ENCODE measurements around the gene CFHR1.
"Not testable (repeated sequence)": the region's sequence is repeated elsewhere in the genome, so short reads cannot be mapped to it uniquely, and the experiment has no call there.

CFHR1 gene

GRCh38 chr1:196779093-196779492 lies 40.4 kb upstream of the CFHR1 start:
- ATAC-seq (ENCODE audit: low read depth) (no peak), DNase-seq (ENCODE audit: low spot score) (no peak)
- no peaks in the 10 kb centered on the region for H3K27me3 ChIP-seq (ENCODE audit: insufficient read depth, poor library complexity, severe bottlenecking)
- H3K4me3 ChIP-seq (ENCODE audit: severe bottlenecking), result no peak overlapping the region
- H3K4me1 ChIP-seq (ENCODE audit: insufficient read depth, poor library complexity, severe bottlenecking), result no peaks in the 10 kb centered on the region
- no peaks in the 10 kb centered on the region for H3K36me3 ChIP-seq (ENCODE audit: low read depth)
- H3K27ac ChIP-seq (ENCODE audit: poor library complexity, severe bottlenecking), result no peak overlapping the region
- H3K9me3 ChIP-seq (ENCODE audit: severe bottlenecking), result no peaks in the 10 kb centered on the region
- TF ChIP-seq CTCF (IDR thresholded peaks at IDR 0.05; ENCODE audit: poor library complexity, severe bottlenecking), result no peak

- DNase-seq (ENCODE audit: low spot score); H3K36me3 ChIP-seq (ENCODE audit: low read depth); H3K27ac ChIP-seq (ENCODE audit: poor library complexity, severe bottlenecking); H3K4me1 ChIP-seq (ENCODE audit: insufficient read depth, poor library complexity, severe bottlenecking); H3K4me3 ChIP-seq (ENCODE audit: severe bottlenecking); H3K27me3 ChIP-seq (ENCODE audit: insufficient read depth, poor library complexity, severe bottlenecking); H3K9me3 ChIP-seq (ENCODE audit: severe bottlenecking); ATAC-seq (ENCODE audit: low read depth): not testable (repeated sequence)
These were observed 28.3 kb upstream of the CFHR1 start for GRCh38 chr1:196791252-196791651.

GRCh38 chr1:196794103-196794502 lies 25.4 kb upstream of the CFHR1 start:
- H3K27me3 ChIP-seq (ENCODE audit: insufficient read depth, poor library complexity, severe bottlenecking); H3K36me3 ChIP-seq (ENCODE audit: low read depth); ATAC-seq (ENCODE audit: low read depth); H3K4me3 ChIP-seq (ENCODE audit: severe bottlenecking); H3K4me1 ChIP-seq (ENCODE audit: insufficient read depth, poor library complexity, severe bottlenecking); DNase-seq (ENCODE audit: low spot score); H3K27ac ChIP-seq (ENCODE audit: poor library complexity, severe bottlenecking); H3K9me3 ChIP-seq (ENCODE audit: severe bottlenecking): not testable (repeated sequence)

GRCh38 chr1:196797891-196798290 lies 21.6 kb upstream of the CFHR1 start:
- H3K4me1 ChIP-seq (ENCODE audit: insufficient read depth, poor library complexity, severe bottlenecking), result no peaks in the 10 kb centered on the region
- H3K4me3 ChIP-seq (ENCODE audit: severe bottlenecking), result no peak overlapping the region
- H3K27ac ChIP-seq (ENCODE audit: poor library complexity, severe bottlenecking), result no peak overlapping the region
- TF ChIP-seq CTCF (IDR thresholded peaks at IDR 0.05; ENCODE audit: poor library complexity, severe bottlenecking), result no peak
- H3K9me3 ChIP-seq (ENCODE audit: severe bottlenecking), result no peaks in the 10 kb centered on the region
- H3K27me3 ChIP-seq (ENCODE audit: insufficient read depth, poor library complexity, severe bottlenecking), result no peaks in the 10 kb centered on the region
- ATAC-seq (ENCODE audit: low read depth), result no peak
- H3K36me3 ChIP-seq (ENCODE audit: low read depth), result no peaks in the 10 kb centered on the region
- no peak for DNase-seq (ENCODE audit: low spot score)

GRCh38 chr1:196801920-196802319 lies 17.6 kb upstream of the CFHR1 start:
- H3K4me1 ChIP-seq (ENCODE audit: insufficient read depth, poor library complexity, severe bottlenecking); H3K4me3 ChIP-seq (ENCODE audit: severe bottlenecking); H3K27ac ChIP-seq (ENCODE audit: poor library complexity, severe bottlenecking); ATAC-seq (ENCODE audit: low read depth); DNase-seq (ENCODE audit: low spot score); H3K36me3 ChIP-seq (ENCODE audit: low read depth); H3K27me3 ChIP-seq (ENCODE audit: insufficient read depth, poor library complexity, severe bottlenecking); H3K9me3 ChIP-seq (ENCODE audit: severe bottlenecking): not testable (repeated sequence)

GRCh38 chr1:196808529-196809235 lies 10.8 kb upstream of the CFHR1 start:
- no peak for ATAC-seq (ENCODE audit: low read depth)
- H3K4me3 ChIP-seq (ENCODE audit: severe bottlenecking), result no peak overlapping the region
- H3K27ac ChIP-seq (ENCODE audit: poor library complexity, severe bottlenecking), result no peak overlapping the region
- no peaks in the 10 kb centered on the region for H3K27me3 ChIP-seq (ENCODE audit: insufficient read depth, poor library complexity, severe bottlenecking)
- TF ChIP-seq CTCF (IDR thresholded peaks at IDR 0.05; ENCODE audit: poor library complexity, severe bottlenecking), result no peak
- no peak for DNase-seq (ENCODE audit: low spot score)
- H3K36me3 ChIP-seq (ENCODE audit: low read depth), result no peaks in the 10 kb centered on the region
- H3K9me3 ChIP-seq (ENCODE audit: severe bottlenecking), result no peaks in the 10 kb centered on the region
- H3K4me1 ChIP-seq (ENCODE audit: insufficient read depth, poor library complexity, severe bottlenecking), result no peaks in the 10 kb centered on the region

GRCh38 chr1:196817442-196817841 lies 2.1 kb upstream of the CFHR1 start:
- ATAC-seq (ENCODE audit: low read depth); H3K27me3 ChIP-seq (ENCODE audit: insufficient read depth, poor library complexity, severe bottlenecking); H3K36me3 ChIP-seq (ENCODE audit: low read depth); DNase-seq (ENCODE audit: low spot score); H3K27ac ChIP-seq (ENCODE audit: poor library complexity, severe bottlenecking); H3K4me3 ChIP-seq (ENCODE audit: severe bottlenecking); H3K4me1 ChIP-seq (ENCODE audit: insufficient read depth, poor library complexity, severe bottlenecking); H3K9me3 ChIP-seq (ENCODE audit: severe bottlenecking): not testable (repeated sequence)

Measured in RWPE2 (cell line).